Head of caudate nucleus (tissue), 42 donors: Measurements from ENCODE around the gene GALK1.

Source experiments
- DNase-seq, 42 donors: peaks; one replicate each; pipeline versions ENCODE4 v3.0.0 to v3.0.0-alpha.2; 2020 to 2021; ENCODE audit warnings: mixed read lengths in 7 of 42
- intact Hi-C: fragments of 100-400 bp; cut with DNase I; formaldehyde crosslinking; loops from one replicate; pipeline ENCODE4 v1.15.0; 2022

GALK1 gene

DNA sequence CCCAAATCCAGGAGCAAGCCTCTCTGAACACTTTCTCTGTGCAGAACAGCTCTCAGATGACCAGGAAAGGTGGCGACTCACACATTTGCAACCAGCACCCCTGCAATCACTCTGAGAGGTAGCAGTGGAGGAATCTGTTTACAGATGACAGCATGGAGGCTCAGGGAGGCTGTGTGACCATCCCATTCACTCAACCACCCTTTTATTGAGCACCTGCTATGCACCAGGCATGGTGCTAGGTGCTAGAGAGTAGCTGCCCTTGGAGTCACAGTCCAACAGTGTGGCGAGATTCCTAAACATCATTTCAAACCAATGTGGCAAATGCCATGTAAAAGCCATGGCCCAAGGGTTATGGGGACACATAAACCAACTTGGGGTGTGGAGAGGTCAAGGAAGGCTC is 45.3 kb downstream of the GALK1 start:
- DNase-seq: no peak
- intact Hi-C loops: no loop called here

DNA sequence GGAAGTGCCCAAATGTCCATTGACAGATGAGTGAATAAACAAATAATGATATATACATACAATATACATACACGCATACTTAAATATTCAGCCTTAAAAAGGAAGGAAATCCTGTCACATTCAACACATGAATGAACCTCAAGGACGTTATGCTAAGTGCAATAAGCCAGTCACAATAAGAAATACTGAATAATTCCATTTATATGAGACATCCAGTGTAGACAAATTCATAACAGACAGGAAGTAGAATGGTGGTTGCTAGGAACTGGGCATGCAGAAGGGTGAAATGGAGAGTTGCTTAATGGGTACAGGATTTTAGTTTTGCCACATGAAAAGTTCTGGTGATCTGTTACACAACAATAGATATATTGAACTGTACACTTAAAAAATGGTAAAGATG is 52.5 kb downstream of the GALK1 start:
- intact Hi-C loops: no loop called here
- DNase-seq: no peak
